HG02571 (cell line): ENCODE measurements around the gene MFSD6.
"Not testable (repeated sequence)": the region's sequence is repeated elsewhere in the genome, so short reads cannot be mapped to it uniquely, and the experiment has no call there.

ENCODE experiments used
- ATAC-seq: cut with Tn5 transposase; IDR thresholded peaks from one replicate; pipeline ENCODE4 v1.9.1; 2021; ENCODE audit warnings: mild to moderate bottlenecking, moderate library complexity; ENCODE audit not compliant: unreplicated experiment

Gene MFSD6

GRCh38 chr2:190460487-190460886 is 52.3 kb downstream of the MFSD6 start:
- no peak for ATAC-seq

DNA sequence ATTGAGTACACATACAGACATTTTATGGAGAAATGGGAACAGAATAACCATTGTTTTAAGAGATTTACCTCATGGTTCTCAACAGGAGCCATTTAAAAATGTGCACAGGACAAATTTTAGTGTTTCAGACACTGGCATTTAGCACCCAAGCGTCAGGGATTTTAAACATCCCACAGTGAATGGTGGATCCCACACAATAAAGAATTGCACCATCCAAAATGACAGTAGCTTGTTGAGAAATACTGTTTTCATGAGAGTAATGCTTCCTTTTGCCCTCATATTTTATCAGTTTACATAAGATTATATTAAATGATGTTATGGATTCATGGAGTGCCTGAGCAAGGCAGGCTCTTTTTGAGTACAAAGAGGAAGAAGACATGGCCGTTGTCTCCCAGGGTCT is 54.0 kb downstream of the MFSD6 start:
- no peak for ATAC-seq

DNA sequence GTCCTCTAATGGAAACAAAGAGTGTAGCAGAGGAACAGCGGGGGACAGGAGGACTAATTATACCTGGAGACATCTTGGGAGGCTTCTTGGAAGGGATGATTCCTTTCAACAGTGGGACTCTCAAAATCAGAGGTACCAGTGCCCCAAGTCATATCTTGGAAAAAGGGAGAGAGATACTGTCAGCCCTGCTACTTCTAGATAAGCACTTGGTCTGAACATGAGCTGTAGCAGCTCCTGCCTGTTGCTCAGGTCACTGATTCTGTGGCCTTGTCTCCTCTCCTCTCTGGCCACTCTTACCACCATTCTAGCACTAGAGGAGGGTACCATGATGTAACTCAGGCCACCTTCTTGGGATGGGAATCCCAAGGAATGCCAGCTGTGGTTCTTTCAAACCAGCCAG is 54.5 kb downstream of the MFSD6 start:
- ATAC-seq = no peak

DNA sequence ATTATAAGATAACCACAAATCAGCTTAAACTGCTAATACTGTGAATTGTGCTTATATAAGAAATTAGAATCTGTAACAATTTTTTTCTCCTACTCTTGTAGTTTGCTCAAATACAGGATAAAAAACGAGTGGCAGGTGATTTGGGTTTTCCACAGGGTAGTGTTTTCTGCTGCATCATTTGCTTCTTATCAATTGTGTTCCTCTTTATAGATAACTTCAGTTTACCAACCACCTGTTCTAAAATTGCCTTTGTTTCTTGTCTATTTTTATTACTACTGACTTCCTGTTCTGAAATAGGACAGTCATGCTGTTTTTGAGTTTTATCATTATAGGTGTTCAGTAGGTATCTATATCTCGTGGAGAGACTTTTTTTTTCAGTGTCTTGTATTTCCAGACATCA is 56.9 kb downstream of the MFSD6 start:
- peak; percentile 48 for ATAC-seq

- no peak for ATAC-seq
Measured at GRCh38 chr2:190466819-190467446, 58.8 kb downstream of the MFSD6 start.

GRCh38 chr2:190467575-190468083 is 59.5 kb downstream of the MFSD6 start:
- peak; percentile 44 for ATAC-seq

DNA sequence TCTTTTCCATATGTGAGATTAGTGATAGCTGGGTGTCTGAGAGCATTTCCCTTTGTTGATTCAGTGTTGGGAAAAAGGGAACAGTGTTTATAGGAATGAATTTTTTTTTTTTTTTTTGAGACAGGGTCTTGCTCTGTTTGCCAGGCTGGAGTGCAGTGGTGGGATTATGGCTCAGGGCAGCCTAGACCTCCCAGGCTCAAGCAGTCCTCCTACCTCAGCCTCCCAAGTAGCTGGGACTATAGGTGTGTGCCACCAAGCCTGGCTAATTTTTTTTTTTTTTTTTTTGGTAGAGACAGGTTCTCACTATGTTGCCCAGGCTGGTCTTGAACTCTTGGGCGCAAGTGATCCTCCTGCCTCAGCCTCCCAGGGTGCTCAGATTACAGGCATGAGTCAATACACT is 60.2 kb downstream of the MFSD6 start:
- ATAC-seq = not testable (repeated sequence)

DNA sequence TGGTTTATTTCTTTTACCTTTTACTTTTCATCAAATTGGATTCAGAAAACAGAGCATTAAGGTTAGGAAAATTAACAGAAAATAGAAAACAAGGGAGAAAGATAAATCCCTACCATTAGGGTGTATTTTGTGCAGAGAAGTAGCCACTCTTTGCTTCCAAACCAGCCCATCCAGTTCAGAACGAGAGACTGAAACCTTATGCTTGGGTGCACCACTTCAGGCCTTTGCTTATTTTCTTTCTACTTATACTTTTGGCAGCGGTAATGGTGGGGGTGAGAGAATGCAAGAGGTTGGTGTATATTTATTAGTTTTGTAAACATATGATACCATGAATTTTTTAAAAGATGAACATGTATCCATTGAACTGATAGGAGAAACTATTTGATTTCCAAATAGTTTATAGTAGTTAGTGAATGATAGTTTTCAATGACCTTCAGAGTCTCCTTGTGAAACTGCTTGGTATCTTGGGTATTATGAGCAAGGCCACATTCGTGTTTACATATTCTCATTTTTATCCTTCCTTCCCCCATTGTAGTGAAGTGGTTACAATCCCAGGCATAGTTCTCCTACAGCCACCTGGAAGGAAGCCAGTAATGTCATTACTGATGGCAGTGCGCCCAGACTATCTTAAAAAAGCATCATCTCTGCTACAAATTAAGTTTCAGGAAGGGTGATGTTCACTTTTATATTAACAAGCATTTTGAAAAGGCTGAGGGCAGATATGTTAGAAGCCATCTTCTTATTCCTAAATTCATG is 60.8 kb downstream of the MFSD6 start:
- peak; percentile 47 for ATAC-seq

GRCh38 chr2:190469771-190470170 is 61.6 kb downstream of the MFSD6 start:
- ATAC-seq = no peak

- no peak for ATAC-seq
Measured at GRCh38 chr2:190470256-190470826, 62.2 kb downstream of the MFSD6 start.

- ATAC-seq = no peak
Measured at GRCh38 chr2:190477661-190478454, 69.7 kb downstream of the MFSD6 start.

- ATAC-seq = no peak
Measured at GRCh38 chr2:190478572-190479195, 70.5 kb downstream of the MFSD6 start.

GRCh38 chr2:190481339-190481738 is 73.2 kb downstream of the MFSD6 start:
- ATAC-seq = no peak

DNA sequence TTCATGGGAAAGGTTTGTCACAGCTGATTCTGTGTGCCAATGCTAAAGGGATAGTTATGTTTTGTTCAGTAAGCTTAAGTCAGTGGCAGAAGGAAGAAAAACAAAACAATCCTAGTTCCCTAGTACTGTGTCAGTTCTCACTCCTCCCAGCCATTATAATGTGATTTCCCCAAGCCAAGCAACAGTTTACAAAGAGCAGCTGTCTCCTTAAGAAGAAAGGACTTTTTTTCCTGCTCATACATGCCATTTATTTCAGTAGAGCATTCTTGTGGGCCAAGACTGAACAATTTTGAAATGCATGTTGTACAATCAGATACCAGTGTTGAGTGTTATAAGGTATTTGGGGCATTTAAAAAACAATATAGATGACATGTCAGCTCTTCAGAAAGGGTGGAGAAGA is 74.3 kb downstream of the MFSD6 start:
- ATAC-seq = no peak

GRCh38 chr2:190486037-190486623 is 78.0 kb downstream of the MFSD6 start:
- ATAC-seq = no peak

GRCh38 chr2:190488516-190489233 is 80.5 kb downstream of the MFSD6 start:
- no peak for ATAC-seq

GRCh38 chr2:190489475-190489874 is 81.3 kb downstream of the MFSD6 start:
- no peak for ATAC-seq

GRCh38 chr2:190490502-190490901 is 82.3 kb downstream of the MFSD6 start:
- no peak for ATAC-seq

DNA sequence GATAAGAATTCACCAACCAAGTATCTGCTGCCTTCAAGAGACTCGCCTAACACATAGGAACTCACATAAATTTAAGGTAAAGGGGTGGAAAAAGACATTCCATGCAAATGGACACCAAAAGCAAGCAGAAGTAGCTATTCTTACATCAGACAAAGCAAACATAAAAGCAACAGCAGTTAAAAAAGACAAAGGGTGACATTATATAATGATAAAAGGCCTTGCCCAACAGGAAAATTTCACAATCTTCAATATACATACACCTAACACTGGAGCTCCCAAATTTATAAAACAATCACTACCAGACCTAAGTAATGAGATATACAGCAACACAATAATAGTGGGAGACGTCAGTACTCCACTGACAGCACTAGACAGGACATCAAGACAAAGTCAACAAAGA is 84.9 kb downstream of the MFSD6 start:
- no peak for ATAC-seq
